ENCODE data around the gene SOX15.
A peak's percentile ranks its signal among the peaks of the same experiment; 100 is the strongest.

SOX15 gene

GRCh38 chr17:7618608-7619007 is 28.7 kb upstream of the SOX15 start:
- Histone ChIP-seq H3K79me2 (ENCODE audit: insufficient read depth, low read length) (peaks cover 8% of the 10 kb centered on the region), H3K4me1 (ENCODE audit: insufficient read depth, low read length) (peaks cover 11% of the 10 kb centered on the region), H3K4me2 (ENCODE audit: insufficient read depth, low read length) (no peak overlapping the region), H3K9ac (ENCODE audit: low read depth, low read length) (no peak overlapping the region), H3K4me3 (ENCODE audit: low read depth in 1 of 2, low read length in 2 of 2) (no peak overlapping the region), H3K27me3 (ENCODE audit: insufficient read depth, low read length, poor library complexity) (no peaks in the 10 kb centered on the region), H4K20me1 (ENCODE audit: insufficient read depth, low read length) (peaks cover 5% of the 10 kb centered on the region; the same call in 1 of the 2 replicates), H3K27ac (ENCODE audit: low read length) (no peak overlapping the region), H3K9me3 (ENCODE audit: insufficient read depth, low read length, severe bottlenecking) (no peaks in the 10 kb centered on the region), H3K36me3 (ENCODE audit: insufficient read depth, low read length) (no peaks in the 10 kb centered on the region; the same call in 1 of the 2 replicates), H2AFZ (ENCODE audit: low read depth, low read length) (no peak overlapping the region)
- DNase-seq: no peak
- no peak for ATAC-seq (ENCODE audit: insufficient read depth, low read depth)
- TF ChIP-seq EZH2 (IDR thresholded peaks at IDR 0.05; ENCODE audit: borderline replicate concordance, low read depth, low read length, severe bottlenecking) (no peak), CTCF (IDR thresholded peaks at IDR 0.05; ENCODE audit: borderline replicate concordance, extremely low read depth, low read length, poor library complexity, severe bottlenecking) (no peak)

GRCh38 chr17:7615265-7615747 is 25.4 kb upstream of the SOX15 start:
- peak overlapping the region; percentile 38 to 62; a peak in 3 of 4 replicates for H3K4me3 ChIP-seq (ENCODE audit: low read depth in 1 of 2, low read length in 2 of 2)
- peaks cover 43% of the 10 kb centered on the region for H3K4me1 ChIP-seq (ENCODE audit: insufficient read depth, low read length)
- TF ChIP-seq CTCF (IDR thresholded peaks at IDR 0.05; ENCODE audit: borderline replicate concordance, extremely low read depth, low read length, poor library complexity, severe bottlenecking) (no peak), EZH2 (IDR thresholded peaks at IDR 0.05; ENCODE audit: borderline replicate concordance, low read depth, low read length, severe bottlenecking) (no peak)
- H3K9me3 ChIP-seq (ENCODE audit: insufficient read depth, low read length, severe bottlenecking): no peaks in the 10 kb centered on the region
- no peak for ATAC-seq (ENCODE audit: insufficient read depth, low read depth)
- peak overlapping the region; percentile 74 for H3K4me2 ChIP-seq (ENCODE audit: insufficient read depth, low read length)
- no peaks in the 10 kb centered on the region for H3K27me3 ChIP-seq (ENCODE audit: insufficient read depth, low read length, poor library complexity)
- peak overlapping the region; percentile 76 for H3K27ac ChIP-seq (ENCODE audit: low read length)
- DNase-seq: no peak
- peak overlapping the region; percentile 94 for H2AFZ ChIP-seq (ENCODE audit: low read depth, low read length)
- H3K9ac ChIP-seq (ENCODE audit: low read depth, low read length): peak overlapping the region; percentile 61
- peaks cover 20% of the 10 kb centered on the region for H3K36me3 ChIP-seq (ENCODE audit: insufficient read depth, low read length)
- H3K79me2 ChIP-seq (ENCODE audit: insufficient read depth, low read length): peaks cover 41% of the 10 kb centered on the region
- H4K20me1 ChIP-seq (ENCODE audit: insufficient read depth, low read length): peaks cover 30% of the 10 kb centered on the region; the same call in 1 of the 2 replicates

- H2AFZ ChIP-seq (ENCODE audit: low read depth, low read length): peak within 1 kb of the TSS; percentile 94
- peak; percentile 100 for DNase-seq
- H3K79me2 ChIP-seq (ENCODE audit: insufficient read depth, low read length): peaks cover 46% of the 10 kb centered on the region
Measured at GRCh38 chr17:7614425-7615264, 24.8 kb upstream of the SOX15 start, which contains the start of gene FXR2. TSS of gene FXR2 (minus strand) at chr17:7614897. CDS start at chr17:7614532, 365 bp downstream.

More at GRCh38 chr17:7614425-7615264, 24.8 kb upstream of the SOX15 start, which contains the start of gene FXR2:
- peak; percentile 93 for ATAC-seq (ENCODE audit: insufficient read depth, low read depth)
- Histone ChIP-seq H3K27ac (ENCODE audit: low read length) (peak within 1 kb of the TSS; percentile 76), H3K9ac (ENCODE audit: low read depth, low read length) (peak within 1 kb of the TSS; percentile 78), H3K36me3 (ENCODE audit: insufficient read depth, low read length) (peaks cover 24% of the 10 kb centered on the region), H4K20me1 (ENCODE audit: insufficient read depth, low read length) (peaks cover 35% of the 10 kb centered on the region; the same call in 1 of the 2 replicates), H3K9me3 (ENCODE audit: insufficient read depth, low read length, severe bottlenecking) (no peaks in the 10 kb centered on the region), H3K27me3 (ENCODE audit: insufficient read depth, low read length, poor library complexity) (no peaks in the 10 kb centered on the region), H3K4me3 (ENCODE audit: low read depth in 1 of 2, low read length in 2 of 2) (peak within 1 kb of the TSS; percentile 59 to 69), H3K4me2 (ENCODE audit: insufficient read depth, low read length) (peak within 1 kb of the TSS; percentile 78), H3K4me1 (ENCODE audit: insufficient read depth, low read length) (peaks cover 47% of the 10 kb centered on the region)
- TF ChIP-seq CTCF (IDR thresholded peaks at IDR 0.05; ENCODE audit: borderline replicate concordance, extremely low read depth, low read length, poor library complexity, severe bottlenecking) (peak; percentile 85), EZH2 (IDR thresholded peaks at IDR 0.05; ENCODE audit: borderline replicate concordance, low read depth, low read length, severe bottlenecking) (no peak)

Data from DND-41 (cell line).